Astrocyte (in vitro differentiated cells and primary cell): ENCODE measurements around the gene ELOVL1. TPM values are rescaled to one million over a fixed set of nuclear protein-coding genes. Genes with fewer than 3 reads are reported as not detected.

Experiments
- DNase-seq: peaks from one replicate; pipeline ENCODE4 v3.0.0-alpha.2; 2010; ENCODE audit warnings: low read depth
- FAIRE-seq: peaks from 2 replicates; lab custom pipeline; 2011; peaks lifted over from hg19 to GRCh38; lab: Jason Lieb, UNC
- H2AFZ ChIP-seq: 2 replicates; pipeline ENCODE4 v1.6.0; 2012; ENCODE audit warnings: low read depth, low read length, inconsistent platforms
- H3K27ac ChIP-seq: 2 replicates; pipeline ENCODE4 v1.5.1; 2011; ENCODE audit warnings: low read depth, low read length, inconsistent platforms
- H3K27me3 ChIP-seq: 2 replicates; pipeline ENCODE4 v1.6.0; 2011; ENCODE audit warnings: low read length, inconsistent platforms; ENCODE audit not compliant: insufficient read depth
- H3K36me3 ChIP-seq: 2 replicates; pipeline ENCODE4 v1.5.1; 2011; ENCODE audit warnings: low read length, inconsistent platforms; ENCODE audit not compliant: insufficient read depth
- H3K4me1 ChIP-seq: 2 replicates; pipeline ENCODE4 v1.5.1; 2011; ENCODE audit warnings: low read length, inconsistent platforms; ENCODE audit not compliant: insufficient read depth
- H3K4me2 ChIP-seq: 2 replicates; pipeline ENCODE4 v1.6.0; 2012; ENCODE audit warnings: low read length, inconsistent platforms
- H3K4me3 ChIP-seq: 2 replicates; pipeline ENCODE4 v1.5.1; 2011; ENCODE audit warnings: low read depth, mild to moderate bottlenecking, low read length, inconsistent platforms; ENCODE audit not compliant: insufficient read depth
- H3K79me2 ChIP-seq: 2 replicates; pipeline ENCODE4 v1.6.0; 2012; ENCODE audit warnings: mild to moderate bottlenecking, low read length, inconsistent platforms; ENCODE audit not compliant: insufficient read depth
- H3K9ac ChIP-seq: 2 replicates; pipeline ENCODE4 v1.6.0; 2012; ENCODE audit warnings: mild to moderate bottlenecking, low read length, inconsistent platforms
- H3K9me3 ChIP-seq: 2 replicates; pipeline ENCODE4 v1.5.1; 2012; ENCODE audit warnings: low read depth, mild to moderate bottlenecking, low read length, inconsistent platforms; ENCODE audit not compliant: insufficient read depth
- H4K20me1 ChIP-seq: 2 replicates; pipeline ENCODE4 v1.6.0; 2012; ENCODE audit warnings: low read length, inconsistent platforms; ENCODE audit not compliant: insufficient read depth
- H3K27ac Mint-ChIP-seq: one replicate; pipeline ENCODE4 v1.8.0; 2021; ENCODE audit warnings: mild to moderate bottlenecking, mixed read lengths; ENCODE audit not compliant: unreplicated experiment
- H3K27me3 Mint-ChIP-seq: one replicate; pipeline ENCODE4 v1.8.0; 2021; ENCODE audit warnings: low read depth, mixed read lengths; ENCODE audit not compliant: unreplicated experiment
- H3K36me3 Mint-ChIP-seq: one replicate; pipeline ENCODE4 v1.8.0; 2021; ENCODE audit warnings: low read depth, mixed read lengths; ENCODE audit not compliant: unreplicated experiment
- H3K4me1 Mint-ChIP-seq: one replicate; pipeline ENCODE4 v1.8.0; 2021; ENCODE audit warnings: low read depth, mixed read lengths; ENCODE audit not compliant: unreplicated experiment
- H3K4me3 Mint-ChIP-seq: one replicate; pipeline ENCODE4 v1.8.0; 2021; ENCODE audit warnings: mild to moderate bottlenecking, moderate library complexity, mixed read lengths; ENCODE audit not compliant: unreplicated experiment
- H3K9me3 Mint-ChIP-seq: one replicate; pipeline ENCODE4 v1.8.0; 2021; ENCODE audit warnings: mild to moderate bottlenecking, mixed read lengths; ENCODE audit not compliant: unreplicated experiment
- EZH2 ChIP-seq: IDR thresholded peaks from 2 replicates; pipeline ENCODE4 v1.6.1; 2012; ENCODE audit warnings: mild to moderate bottlenecking, low read length, inconsistent platforms; ENCODE audit not compliant: insufficient read depth
- total RNA-seq: library from RNA; stranded (reverse); gene quantifications from 2 replicates; pipeline ENCODE4 v1.2.1, GENCODE V29; 2021
- TF ChIP-seq, protein P1 (sequence below): IDR thresholded peaks from 2 replicates; pipeline ENCODE4 v1.5.1; 2011; ENCODE audit warnings: low read depth, mild to moderate bottlenecking, inconsistent platforms, low read length, moderate library complexity; ENCODE audit not compliant: insufficient read depth

Gene ELOVL1
- total RNA-seq, 1 donor from 2014 or later: 131 TPM

DNA sequence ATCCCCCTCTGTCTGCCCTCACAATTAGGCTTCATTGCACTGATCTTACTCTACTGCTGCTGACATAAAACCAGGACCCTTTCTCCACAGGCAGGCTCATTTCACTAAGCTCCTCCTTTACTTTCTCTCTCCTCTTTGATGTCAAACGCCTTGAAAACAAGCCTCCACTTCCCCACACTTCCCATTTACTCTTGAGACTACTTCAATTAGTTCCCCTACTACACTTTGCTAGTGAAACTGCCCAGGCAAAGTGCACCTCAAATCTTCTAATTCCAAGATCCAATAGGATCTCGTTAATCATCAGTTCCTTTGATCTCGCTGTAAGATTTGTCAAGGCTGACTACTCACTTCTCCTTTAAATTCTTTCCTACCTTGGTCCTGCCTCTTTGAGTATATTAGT lies 14.9 kb downstream of the ELOVL1 start:
- no peak for DNase-seq
- Histone ChIP-seq H2AFZ (no peak overlapping the region), H3K27me3 (no peaks in the 10 kb centered on the region), H3K9me3 (no peaks in the 10 kb centered on the region), H3K4me3 (no peak overlapping the region), H3K79me2 (no peaks in the 10 kb centered on the region), H3K4me1 (peaks cover 19% of the 10 kb centered on the region), H3K36me3 (no peaks in the 10 kb centered on the region), H4K20me1 (no peaks in the 10 kb centered on the region), H3K4me2 (no peak overlapping the region), H3K9ac (no peak overlapping the region), H3K27ac (no peak overlapping the region)
- H3K9me3 Mint-ChIP-seq: peaks cover 2% of the 10 kb centered on the region
- peaks cover 6% of the 10 kb centered on the region for H3K4me1 Mint-ChIP-seq
- no peak for TF ChIP-seq EZH2
- TF ChIP-seq, protein P1, sequence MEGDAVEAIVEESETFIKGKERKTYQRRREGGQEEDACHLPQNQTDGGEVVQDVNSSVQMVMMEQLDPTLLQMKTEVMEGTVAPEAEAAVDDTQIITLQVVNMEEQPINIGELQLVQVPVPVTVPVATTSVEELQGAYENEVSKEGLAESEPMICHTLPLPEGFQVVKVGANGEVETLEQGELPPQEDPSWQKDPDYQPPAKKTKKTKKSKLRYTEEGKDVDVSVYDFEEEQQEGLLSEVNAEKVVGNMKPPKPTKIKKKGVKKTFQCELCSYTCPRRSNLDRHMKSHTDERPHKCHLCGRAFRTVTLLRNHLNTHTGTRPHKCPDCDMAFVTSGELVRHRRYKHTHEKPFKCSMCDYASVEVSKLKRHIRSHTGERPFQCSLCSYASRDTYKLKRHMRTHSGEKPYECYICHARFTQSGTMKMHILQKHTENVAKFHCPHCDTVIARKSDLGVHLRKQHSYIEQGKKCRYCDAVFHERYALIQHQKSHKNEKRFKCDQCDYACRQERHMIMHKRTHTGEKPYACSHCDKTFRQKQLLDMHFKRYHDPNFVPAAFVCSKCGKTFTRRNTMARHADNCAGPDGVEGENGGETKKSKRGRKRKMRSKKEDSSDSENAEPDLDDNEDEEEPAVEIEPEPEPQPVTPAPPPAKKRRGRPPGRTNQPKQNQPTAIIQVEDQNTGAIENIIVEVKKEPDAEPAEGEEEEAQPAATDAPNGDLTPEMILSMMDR: no peak
- no peaks in the 10 kb centered on the region for H3K36me3 Mint-ChIP-seq
- no peak overlapping the region for H3K4me3 Mint-ChIP-seq
- H3K27me3 Mint-ChIP-seq: no peaks in the 10 kb centered on the region
- no peak overlapping the region for H3K27ac Mint-ChIP-seq
- FAIRE-seq: no peak

DNA sequence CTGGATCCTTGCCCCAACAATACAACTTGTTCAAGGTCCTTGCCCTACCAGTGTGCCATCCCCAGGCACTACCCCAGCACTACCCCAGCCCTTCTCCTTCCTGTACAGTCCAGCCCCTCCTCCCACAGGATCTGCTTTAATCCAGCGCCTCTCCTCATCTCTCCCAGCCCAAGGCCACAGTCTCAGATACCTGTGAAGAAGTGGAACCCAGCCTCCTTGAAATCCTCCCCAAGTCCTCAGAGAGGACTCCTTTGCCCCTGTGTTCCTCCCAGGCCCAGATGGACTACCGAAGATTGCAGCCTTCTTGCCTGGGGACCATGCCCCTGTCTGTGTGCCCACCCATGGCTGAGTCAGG lies 15.5 kb downstream of the ELOVL1 start:
- H3K27me3 Mint-ChIP-seq: no peaks in the 10 kb centered on the region
- DNase-seq: no peak

More for the DNA sequence above, 15.5 kb downstream of the ELOVL1 start:
- no peaks in the 10 kb centered on the region for H3K79me2 ChIP-seq
- H3K9me3 ChIP-seq: no peaks in the 10 kb centered on the region
- peaks cover 6% of the 10 kb centered on the region for H3K4me1 Mint-ChIP-seq
- H3K4me3 Mint-ChIP-seq: no peak overlapping the region
- H3K9me3 Mint-ChIP-seq: peaks cover 2% of the 10 kb centered on the region
- H3K27ac ChIP-seq: no peak overlapping the region
- TF ChIP-seq, protein P1: no peak
- no peak for TF ChIP-seq EZH2
- FAIRE-seq: no peak
- H3K36me3 Mint-ChIP-seq: no peaks in the 10 kb centered on the region
- no peak overlapping the region for H2AFZ ChIP-seq
- H3K4me3 ChIP-seq: no peak overlapping the region
- no peaks in the 10 kb centered on the region for H3K27me3 ChIP-seq
- peaks cover 17% of the 10 kb centered on the region for H3K4me1 ChIP-seq
- no peaks in the 10 kb centered on the region for H4K20me1 ChIP-seq
- H3K9ac ChIP-seq: no peak overlapping the region
- no peak overlapping the region for H3K4me2 ChIP-seq
- H3K36me3 ChIP-seq: no peaks in the 10 kb centered on the region
- H3K27ac Mint-ChIP-seq: no peak overlapping the region
